K562 (cell line): Measurements from ENCODE around the gene PJA1. TPM values are rescaled to one million over a fixed set of nuclear protein-coding genes. Genes with fewer than 3 reads are reported as not detected.

ENCODE experiments used
- ATAC-seq: fragments of 200-7000 bp; cut with Tn5 transposase; 3 replicates; pipeline ENCODE4 v1.9.1; 2020; ENCODE audit warnings: moderate library complexity
- BruUV-seq: library from RNA; stranded (reverse); fragments of 400-500 nt; replicated peaks from 2 replicates; lab custom pipeline; 2021; lab: Mats Ljungman, UMichigan
- CTCF ChIA-PET: fragments of 300-600 bp; formaldehyde crosslinking; extraction: SDS; loops from one replicate; lab custom pipeline; 2021; ENCODE audit warnings: low intra/inter-chr PET ratio; lab: Yijun Ruan, JAX
- POLR2A ChIA-PET: fragments of 300-600, 350-650 bp; sonication (Branson Sonifier 250); formaldehyde crosslinking; extraction: SDS; loops from one replicate; lab custom pipeline; 2021; ENCODE audit warnings: antibody characterized with exemption, inconsistent platforms; lab: Yijun Ruan, JAX
- DNase-seq, 4 experiments: peaks; one replicate each; pipeline versions ENCODE4 v3.0.0 to v3.0.0-alpha.2; 2011 to 2018; ENCODE audit warnings: low spot score in 3 of 4, mixed read lengths in 3 of 4; ENCODE audit errors: extremely low read depth in 1 of 4
- FAIRE-seq: peaks from 2 replicates; lab custom pipeline; 2011; peaks lifted over from hg19 to GRCh38; lab: Jason Lieb, UNC
- H2AFZ ChIP-seq: 2 replicates; pipeline ENCODE4 v1.6.0; 2011; ENCODE audit warnings: low read depth, low read length, control low read depth, inconsistent platforms
- H3K27ac ChIP-seq: fragments of 200-600 bp; 3 replicates; pipeline ENCODE4 v1.8.0; 2011; ENCODE audit warnings: low read depth, mild to moderate bottlenecking, control low read depth, inconsistent platforms, low read length, moderate library complexity, mixed read lengths; ENCODE audit errors: extremely low read depth
- H3K27me3 ChIP-seq, 2 experiments: fragments of 300-600 bp in 1 of 2; 2 replicates in 1 of 2; 3 replicates in 1 of 2; pipeline versions ENCODE4 v1.6.0 to v1.8.0; 2011; ENCODE audit warnings: inconsistent platforms in 2 of 2, low read length in 2 of 2, mild to moderate bottlenecking in 1 of 2, mixed read lengths in 1 of 2, moderate library complexity in 1 of 2; ENCODE audit not compliant: control insufficient read depth in 2 of 2, insufficient read depth in 2 of 2
- H3K36me3 ChIP-seq: fragments of 300-600 bp; 3 replicates; pipeline ENCODE4 v1.8.0; 2011; ENCODE audit warnings: mild to moderate bottlenecking, low read length, inconsistent platforms; ENCODE audit not compliant: control insufficient read depth, insufficient read depth
- H3K4me1 ChIP-seq, 2 experiments: fragments of 200-600 bp in 1 of 2; replicated peaks in 1 of 2; 2 replicates in 1 of 2; 3 replicates in 1 of 2; pipeline versions ENCODE4 v1.5.1 to v1.8.0; 2011; ENCODE audit warnings: inconsistent platforms in 2 of 2, low read length in 2 of 2, mild to moderate bottlenecking in 1 of 2, mixed read lengths in 1 of 2, moderate library complexity in 1 of 2; ENCODE audit not compliant: control insufficient read depth in 2 of 2, insufficient read depth in 2 of 2
- H3K4me2 ChIP-seq: 2 replicates; pipeline ENCODE4 v1.6.1; 2011; ENCODE audit warnings: low read length, control low read depth, inconsistent platforms, mixed read lengths; ENCODE audit not compliant: insufficient read depth
- H3K4me3 ChIP-seq: fragments of 200-600 bp; sonication (generic), shearing (Covaris generic); 2 replicates; pipeline ENCODE4 v1.5.1; 2016; ENCODE audit warnings: control low read depth, inconsistent platforms
- H3K79me2 ChIP-seq: fragments of 200-600 bp; 3 replicates; pipeline ENCODE4 v1.8.0; 2011; ENCODE audit warnings: low read length, inconsistent platforms; ENCODE audit not compliant: control insufficient read depth, insufficient read depth
- H3K9ac ChIP-seq, 2 experiments: 2 replicates each; pipeline versions ENCODE4 v1.6.0 to v1.6.1; 2011; ENCODE audit warnings: low read depth in 2 of 2, low read length in 2 of 2, control low read depth in 1 of 2, inconsistent platforms in 1 of 2, mild to moderate bottlenecking in 1 of 2, mixed read lengths in 1 of 2; ENCODE audit not compliant: insufficient read depth in 1 of 2
- H3K9me1 ChIP-seq: one replicate; pipeline ENCODE4 v1.6.0; 2011; ENCODE audit warnings: inconsistent platforms, mild to moderate bottlenecking, low read length, moderate library complexity; ENCODE audit not compliant: control insufficient read depth, insufficient read depth
- H3K9me3 ChIP-seq: replicated peaks from 2 replicates; pipeline ENCODE4 v1.5.1; 2011; ENCODE audit warnings: low read depth, low read length, inconsistent platforms; ENCODE audit not compliant: control insufficient read depth, insufficient read depth
- H4K20me1 ChIP-seq: replicated peaks from 2 replicates; pipeline ENCODE4 v1.6.1; 2011; ENCODE audit warnings: low read length, inconsistent platforms, mixed read lengths; ENCODE audit not compliant: control insufficient read depth, insufficient read depth
- GABPA ChIP-seq: fragments of 200-800 bp; sonication (Bioruptor generic); conservative IDR thresholded peaks from 2 replicates; pipeline ENCODE4 v1.6.1; 2016; ENCODE audit warnings: low read depth, missing genetic modification characterization, missing compliant biosample characterization
- RFX1 ChIP-seq: fragments of 450-650 bp; IDR thresholded peaks from 2 replicates; pipeline ENCODE4 v1.6.1; 2016; ENCODE audit warnings: mild to moderate bottlenecking, moderate library complexity
- ZFPM2 ChIP-seq: fragments of 250-450 bp; sonication (Bioruptor Pico); IDR thresholded peaks from 2 replicates; pipeline ENCODE4 v1.5.1; 2022; ENCODE audit warnings: mild to moderate bottlenecking
- ZNF551 ChIP-seq: fragments of 250-450 bp; sonication (Bioruptor Pico); IDR thresholded peaks from 2 replicates; pipeline ENCODE4 v1.5.0; 2021; ENCODE audit warnings: mild to moderate bottlenecking, moderate library complexity
- WGBS: fragments of 100-300 bp; shearing (Covaris generic); methylation state at CpG from one replicate; pipeline ENCODE4 v1.1.6; 2016; ENCODE audit warnings: low coverage, mixed read lengths; ENCODE audit not compliant: insufficient coverage; ENCODE audit errors: missing lambda C conversion rate; 5-methylcytosine and 5-hydroxymethylcytosine counted together
- in situ Hi-C: fragments of 300-500 bp; cut with MboI; formaldehyde crosslinking; loops from 4 replicates; pipeline ENCODE4 v1.15.0; 2018; ENCODE audit warnings: inconsistent platforms, mixed read lengths
- intact Hi-C: fragments of 100-400 bp; cut with micrococcal nuclease; formaldehyde crosslinking; loops from 2 replicates; pipeline ENCODE4 v1.14.2; 2022
- polyA plus RNA-seq, 8 experiments: library from polyadenylated mRNA; depleted of rRNA in 4 of 8; stranded (reverse) in 5 of 8; unstranded in 3 of 8; fragments of >200 nt; fragmentation: Nextera tagmentation in 2 of 8; fragmentation: Illumina TruSeq in 1 of 8; extraction: Ambion mirVana in 2 of 8; extraction: Trizol in 1 of 8; gene quantifications; 2 replicates each; pipeline versions ENCODE4 v1.2.1 to v1.2.3, GENCODE V29; 2011 to 2014; ENCODE audit warnings: inconsistent platforms in 1 of 8, missing spikeins in 1 of 8
- total RNA-seq, 7 experiments: library from RNA; depleted of rRNA in 6 of 7; stranded (reverse); fragments of >200 nt in 6 of 7; fragmentation: Illumina TruSeq in 2 of 7; extraction: Trizol in 2 of 7; gene quantifications; 2 replicates each; pipeline versions ENCODE4 v1.2.1 to v1.2.3, GENCODE V29; 2011 to 2021; ENCODE audit warnings: low replicate concordance in 1 of 7
- TF ChIP-seq, protein P1 (sequence below): conservative IDR thresholded peaks from 2 replicates; pipeline ENCODE4 v1.6.1; 2011; ENCODE audit warnings: low read depth, mild to moderate bottlenecking, low read length; ENCODE audit not compliant: control insufficient read depth

PJA1 gene
- total and polyA plus RNA-seq, 9 of the 15 experiments (the other 6 are each of a cell fraction or from before 2014, with no cell fraction given), result 1.6 to 6.0 (median 4.0) TPM

DNA sequence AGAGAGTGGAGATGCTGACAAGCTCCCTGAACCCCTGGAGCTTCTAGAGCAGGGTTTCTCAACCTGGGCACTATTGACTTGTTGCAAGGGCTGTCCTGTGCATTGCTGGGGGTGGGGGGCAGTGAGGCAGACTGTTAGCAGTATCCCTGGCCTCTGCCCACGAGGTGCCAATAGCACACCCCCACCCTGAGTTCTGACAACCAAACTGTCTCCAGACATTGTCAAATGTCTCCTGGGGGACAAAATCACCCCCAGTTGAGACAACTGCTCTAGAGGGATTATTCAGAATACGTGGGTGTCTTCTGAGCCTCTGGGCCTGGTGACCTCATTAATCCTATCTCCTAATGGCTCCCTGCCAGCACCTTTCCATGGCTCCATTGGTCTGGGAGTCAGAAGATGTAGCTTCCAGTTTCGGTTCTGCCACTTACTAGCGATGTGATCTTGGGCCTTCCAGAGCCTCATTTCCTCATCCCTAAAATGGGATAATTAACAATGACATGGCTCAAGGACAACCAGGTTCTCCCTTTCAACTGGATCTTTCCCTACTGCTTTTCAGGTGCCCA, 17.6 kb upstream of the PJA1 start (continued):
- TF ChIP-seq, protein P1, sequence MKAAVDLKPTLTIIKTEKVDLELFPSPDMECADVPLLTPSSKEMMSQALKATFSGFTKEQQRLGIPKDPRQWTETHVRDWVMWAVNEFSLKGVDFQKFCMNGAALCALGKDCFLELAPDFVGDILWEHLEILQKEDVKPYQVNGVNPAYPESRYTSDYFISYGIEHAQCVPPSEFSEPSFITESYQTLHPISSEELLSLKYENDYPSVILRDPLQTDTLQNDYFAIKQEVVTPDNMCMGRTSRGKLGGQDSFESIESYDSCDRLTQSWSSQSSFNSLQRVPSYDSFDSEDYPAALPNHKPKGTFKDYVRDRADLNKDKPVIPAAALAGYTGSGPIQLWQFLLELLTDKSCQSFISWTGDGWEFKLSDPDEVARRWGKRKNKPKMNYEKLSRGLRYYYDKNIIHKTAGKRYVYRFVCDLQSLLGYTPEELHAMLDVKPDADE, result no peak
- TF ChIP-seq ZFPM2 (CRISPR knock-in tag) (no peak), GABPA (tag) (no peak)
- TF ChIP-seq, all 486 proteins: peak for 0

DNA sequence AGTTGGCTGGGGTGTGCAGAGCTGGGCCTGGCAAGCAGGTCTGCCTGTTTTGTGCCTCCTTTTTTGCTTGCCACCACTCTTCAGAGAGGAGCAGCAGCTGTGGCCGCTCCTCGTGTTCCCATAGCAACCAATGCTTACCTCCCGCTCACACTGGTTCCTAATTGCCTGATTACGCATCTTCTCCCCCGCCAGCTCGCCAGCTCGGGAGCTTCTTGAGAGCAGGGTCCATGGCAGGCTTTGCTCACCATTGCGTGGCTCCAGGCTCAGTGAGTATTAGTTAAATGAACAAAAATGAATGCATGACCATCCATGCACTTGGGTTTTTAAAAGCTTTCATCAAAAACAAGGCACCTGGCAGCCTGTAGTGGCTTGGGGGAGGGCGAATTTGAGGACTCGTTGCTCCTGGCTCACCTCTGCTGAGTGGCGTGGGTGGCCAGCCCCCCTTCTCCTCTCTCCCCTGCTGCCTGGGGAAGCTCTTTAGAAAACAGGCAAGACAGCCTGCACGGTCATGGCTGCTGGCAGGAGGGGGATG, 14.2 kb upstream of the PJA1 start:
- Histone ChIP-seq H3K27ac (no peak overlapping the region), H3K9me3 (no peaks in the 10 kb centered on the region; the same call in 1 of the 2 replicates), H2AFZ (no peak overlapping the region), H3K4me2 (no peak overlapping the region), H3K79me2 (no peaks in the 10 kb centered on the region), H3K36me3 (no peaks in the 10 kb centered on the region), H3K27me3 (no peaks in the 10 kb centered on the region; a peak in 1 of 5 replicates), H3K4me3 (no peak overlapping the region), H3K9ac (no peak overlapping the region), H3K9me1 (no peaks in the 10 kb centered on the region), H4K20me1 (no peaks in the 10 kb centered on the region), H3K4me1 (no peaks in the 10 kb centered on the region)
- 3% methylated on average over 7 of the region's 12 CpGs for WGBS
- peak; percentile 46 for TF ChIP-seq RFX1
- no peak for TF ChIP-seq ZNF551
- no TSS peak for BruUV-seq
- in situ Hi-C loops, result no loop called here
- CTCF ChIA-PET, result no interaction called here
- intact Hi-C loops, result no loop called here
- DNase-seq (no peak), ATAC-seq (no peak), FAIRE-seq (no peak)
- POLR2A ChIA-PET, result interaction anchor here (1.0 kb wide), 1 partner anchor 10 kb away, joined by 3 read pairs; no protein-coding TSS in a partner anchor
